ENCODE results near the gene GJA4. TPM values are rescaled to one million over a fixed set of nuclear protein-coding genes. Genes with fewer than 3 reads are reported as not detected.
A peak's percentile ranks its signal among the peaks of the same experiment; 100 is the strongest.

Gene GJA4
- total RNA-seq, 2 donors from 2014 or later: 9.0 TPM

DNA sequence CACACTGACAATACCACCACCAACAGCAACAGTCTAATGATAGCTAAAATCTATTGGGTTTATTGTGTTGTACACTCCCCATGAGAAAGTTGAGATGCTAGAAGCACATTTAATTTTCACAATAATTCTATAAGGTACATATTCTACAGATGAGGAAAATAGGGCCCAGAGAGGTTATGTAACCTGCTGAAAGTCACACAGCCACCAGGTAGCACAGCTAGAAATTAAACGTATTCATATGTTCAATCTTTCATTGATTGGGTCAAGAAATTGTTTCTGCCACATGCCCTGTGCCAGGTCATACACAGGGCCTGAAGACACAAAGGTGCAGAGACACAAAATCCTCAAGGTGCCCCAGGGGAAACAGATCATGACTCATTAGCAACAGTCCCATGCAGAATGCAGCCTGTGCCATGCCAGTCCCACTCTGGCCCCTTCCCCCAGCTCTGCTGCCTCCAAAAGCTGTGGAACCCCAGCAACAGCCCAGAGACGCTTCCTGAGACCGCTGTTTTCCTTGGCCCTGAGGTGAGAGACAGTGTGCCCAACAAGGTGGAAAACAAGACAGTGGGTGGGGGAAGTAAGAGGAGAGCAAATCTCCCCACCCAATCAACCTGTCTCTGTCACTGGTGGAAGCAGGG lies 32.1 kb downstream of the GJA4 start:
- Mint-ChIP-seq H3K27me3 (ENCODE audit: insufficient read depth) (no peaks in the 10 kb centered on the region), H3K4me1 (peaks cover 26% of the 10 kb centered on the region), H3K4me3 (no peak overlapping the region), H3K36me3 (ENCODE audit: low read depth) (no peaks in the 10 kb centered on the region), H3K27ac (no peak overlapping the region), H3K9me3 (no peaks in the 10 kb centered on the region)
- H3K4me1 ChIP-seq (ENCODE audit: control insufficient read depth, insufficient read depth, low read length): peaks cover 15% of the 10 kb centered on the region
- peak; percentile 42 for DNase-seq
- H3K4me3 ChIP-seq (ENCODE audit: low read length): no peak overlapping the region
- H3K27ac ChIP-seq (ENCODE audit: low read depth, low read length): no peak overlapping the region
- no peaks in the 10 kb centered on the region for H3K27me3 ChIP-seq (ENCODE audit: control insufficient read depth, insufficient read depth, low read length, poor library complexity, severe bottlenecking)
- WGBS, 2 experiments (ENCODE audit: insufficient coverage in 1 of 2, insufficient read length in 1 of 2): 86 to 91% methylated on average over 3 of the region's 3 CpGs
- no peaks in the 10 kb centered on the region for H3K36me3 ChIP-seq (ENCODE audit: control insufficient read depth, insufficient read depth, low read length)
- peaks cover 7% of the 10 kb centered on the region for H3K9me3 ChIP-seq (ENCODE audit: control insufficient read depth, low read length)
- TF ChIP-seq, protein P1, sequence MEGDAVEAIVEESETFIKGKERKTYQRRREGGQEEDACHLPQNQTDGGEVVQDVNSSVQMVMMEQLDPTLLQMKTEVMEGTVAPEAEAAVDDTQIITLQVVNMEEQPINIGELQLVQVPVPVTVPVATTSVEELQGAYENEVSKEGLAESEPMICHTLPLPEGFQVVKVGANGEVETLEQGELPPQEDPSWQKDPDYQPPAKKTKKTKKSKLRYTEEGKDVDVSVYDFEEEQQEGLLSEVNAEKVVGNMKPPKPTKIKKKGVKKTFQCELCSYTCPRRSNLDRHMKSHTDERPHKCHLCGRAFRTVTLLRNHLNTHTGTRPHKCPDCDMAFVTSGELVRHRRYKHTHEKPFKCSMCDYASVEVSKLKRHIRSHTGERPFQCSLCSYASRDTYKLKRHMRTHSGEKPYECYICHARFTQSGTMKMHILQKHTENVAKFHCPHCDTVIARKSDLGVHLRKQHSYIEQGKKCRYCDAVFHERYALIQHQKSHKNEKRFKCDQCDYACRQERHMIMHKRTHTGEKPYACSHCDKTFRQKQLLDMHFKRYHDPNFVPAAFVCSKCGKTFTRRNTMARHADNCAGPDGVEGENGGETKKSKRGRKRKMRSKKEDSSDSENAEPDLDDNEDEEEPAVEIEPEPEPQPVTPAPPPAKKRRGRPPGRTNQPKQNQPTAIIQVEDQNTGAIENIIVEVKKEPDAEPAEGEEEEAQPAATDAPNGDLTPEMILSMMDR (conservative IDR thresholded peaks at IDR 0.05): no peak
- no peak overlapping the region for H3K9ac ChIP-seq (ENCODE audit: extremely low read depth, low read length, poor library complexity, severe bottlenecking)

DNA sequence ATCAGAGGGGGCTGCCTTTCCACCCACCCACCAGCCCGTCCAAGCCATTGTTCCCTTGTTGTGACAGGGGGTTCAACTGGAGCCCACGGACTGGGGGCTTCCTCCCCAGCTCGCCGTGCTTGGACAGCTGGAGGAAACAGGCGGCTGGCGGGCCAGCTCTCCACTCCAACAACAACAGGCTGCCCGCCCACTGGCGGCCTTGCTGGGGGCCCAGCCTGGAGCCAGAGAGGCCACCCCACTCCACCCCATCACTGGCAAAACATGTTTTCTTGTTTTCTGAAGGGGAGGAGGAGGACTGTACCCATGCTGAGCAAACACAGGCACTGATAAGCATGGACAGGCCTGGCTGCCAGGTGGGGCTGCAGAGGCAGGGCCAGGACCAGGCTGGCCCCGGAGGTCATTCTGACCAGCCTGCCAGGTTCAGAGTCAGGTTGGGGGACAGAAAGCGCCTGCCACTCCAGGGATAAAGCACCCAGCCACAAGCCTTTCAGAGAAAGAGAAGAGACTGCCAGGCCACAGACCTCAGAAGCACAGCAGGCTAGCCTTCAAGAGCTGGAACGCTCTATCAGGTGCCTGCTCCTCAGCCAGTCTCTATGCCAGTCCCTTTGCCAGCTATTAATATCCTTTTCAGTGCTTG lies 32.8 kb downstream of the GJA4 start:
- Mint-ChIP-seq H3K27me3 (ENCODE audit: insufficient read depth) (no peaks in the 10 kb centered on the region), H3K4me3 (no peak overlapping the region), H3K4me1 (peaks cover 28% of the 10 kb centered on the region), H3K9me3 (no peaks in the 10 kb centered on the region), H3K36me3 (ENCODE audit: low read depth) (no peaks in the 10 kb centered on the region), H3K27ac (no peak overlapping the region)
- Histone ChIP-seq H3K36me3 (ENCODE audit: control insufficient read depth, insufficient read depth, low read length) (no peaks in the 10 kb centered on the region), H3K9ac (ENCODE audit: extremely low read depth, low read length, poor library complexity, severe bottlenecking) (no peak overlapping the region), H3K27me3 (ENCODE audit: control insufficient read depth, insufficient read depth, low read length, poor library complexity, severe bottlenecking) (no peaks in the 10 kb centered on the region), H3K4me3 (ENCODE audit: low read length) (no peak overlapping the region), H3K4me1 (ENCODE audit: control insufficient read depth, insufficient read depth, low read length) (peaks cover 17% of the 10 kb centered on the region), H3K27ac (ENCODE audit: low read depth, low read length) (no peak overlapping the region), H3K9me3 (ENCODE audit: control insufficient read depth, low read length) (peaks cover 7% of the 10 kb centered on the region)
- TF ChIP-seq, protein P1 (conservative IDR thresholded peaks at IDR 0.05): no peak
- WGBS, 2 experiments (ENCODE audit: insufficient coverage in 1 of 2, insufficient read length in 1 of 2): 89% methylated on average over 3 to 11 of the region's 11 CpGs
- no peak for DNase-seq

DNA sequence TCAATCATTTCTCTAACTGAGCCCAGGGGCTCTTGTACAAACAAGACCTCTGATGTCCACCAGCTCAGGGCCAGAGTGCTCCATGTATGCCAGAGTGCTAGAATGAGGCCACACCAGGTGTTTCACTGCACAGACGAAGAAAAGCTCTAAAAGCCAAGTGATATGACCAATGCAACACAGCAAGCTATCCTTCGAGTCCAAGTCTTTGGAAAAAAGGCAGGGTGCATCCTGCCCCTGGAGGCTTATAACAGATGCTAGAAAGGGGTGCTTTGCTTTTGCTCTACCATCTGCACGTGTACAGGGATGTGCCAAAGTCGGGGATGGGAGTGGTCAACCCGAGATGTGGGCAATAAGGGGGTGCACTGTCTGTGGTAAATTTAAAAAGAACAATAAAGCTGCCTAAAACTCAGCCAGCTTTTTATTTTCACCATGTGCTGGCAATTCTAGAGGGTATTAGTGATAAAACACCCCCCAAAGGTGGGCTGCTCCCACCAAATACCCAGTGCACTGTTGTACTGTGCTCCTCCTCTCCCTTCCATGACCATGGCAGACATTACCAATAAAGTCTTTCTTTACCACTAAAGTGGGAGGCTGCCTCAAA lies 34.6 kb downstream of the GJA4 start:
- Histone ChIP-seq H3K9ac (ENCODE audit: extremely low read depth, low read length, poor library complexity, severe bottlenecking) (no peak overlapping the region), H3K27ac (ENCODE audit: low read depth, low read length) (no peak overlapping the region), H3K4me3 (ENCODE audit: low read length) (no peak overlapping the region), H3K27me3 (ENCODE audit: control insufficient read depth, insufficient read depth, low read length, poor library complexity, severe bottlenecking) (no peaks in the 10 kb centered on the region), H3K9me3 (ENCODE audit: control insufficient read depth, low read length) (peaks cover 7% of the 10 kb centered on the region), H3K36me3 (ENCODE audit: control insufficient read depth, insufficient read depth, low read length) (no peaks in the 10 kb centered on the region), H3K4me1 (ENCODE audit: control insufficient read depth, insufficient read depth, low read length) (peaks cover 17% of the 10 kb centered on the region)
- TF ChIP-seq, protein P1 (conservative IDR thresholded peaks at IDR 0.05): no peak
- H3K4me1 Mint-ChIP-seq: peaks cover 30% of the 10 kb centered on the region
- H3K27me3 Mint-ChIP-seq (ENCODE audit: insufficient read depth): no peaks in the 10 kb centered on the region
- DNase-seq: no peak
- H3K9me3 Mint-ChIP-seq: no peaks in the 10 kb centered on the region
- 94 to 95% methylated on average over 5 of the region's 5 CpGs for WGBS, 2 experiments (ENCODE audit: insufficient coverage in 1 of 2, insufficient read length in 1 of 2)
- H3K4me3 Mint-ChIP-seq: no peak overlapping the region
- peaks cover 4% of the 10 kb centered on the region for H3K36me3 Mint-ChIP-seq (ENCODE audit: low read depth)
- no peak overlapping the region for H3K27ac Mint-ChIP-seq
